GM18511 (cell line): Measurements from ENCODE around the gene ALLC.

ENCODE experiments used
- ATAC-seq: cut with Tn5 transposase; IDR thresholded peaks from one replicate; pipeline ENCODE4 v1.9.1; 2021; ENCODE audit warnings: mild to moderate bottlenecking, moderate library complexity; ENCODE audit not compliant: unreplicated experiment

The ALLC gene

GRCh38 chr2:3742743-3743508 lies 84.9 kb downstream of the ALLC start:
- no peak for ATAC-seq

GRCh38 chr2:3743951-3744555 lies 86.1 kb downstream of the ALLC start:
- no peak for ATAC-seq

DNA sequence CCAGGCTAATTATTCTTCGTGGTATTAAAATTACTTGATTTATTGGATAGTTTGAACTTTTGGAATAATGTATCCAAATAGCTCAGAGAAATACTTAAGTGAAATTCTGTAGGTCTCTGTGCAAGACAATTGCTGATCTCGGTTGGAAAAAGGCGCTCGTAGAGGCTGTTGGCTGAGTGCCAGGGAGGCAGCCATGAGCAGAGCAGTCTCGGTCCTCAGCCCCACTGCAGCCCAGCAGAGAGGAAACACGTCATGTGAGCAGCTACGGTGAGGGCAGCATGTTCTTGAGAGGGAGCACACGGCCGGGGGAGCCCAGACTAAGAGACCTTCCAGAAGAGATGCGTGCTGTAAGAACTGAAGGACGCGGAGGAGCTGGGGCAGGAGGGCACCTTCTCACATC lies 87.9 kb downstream of the ALLC start:
- no peak for ATAC-seq

GRCh38 chr2:3747032-3747654 lies 89.1 kb downstream of the ALLC start:
- no peak for ATAC-seq

GRCh38 chr2:3747826-3748225 lies 89.8 kb downstream of the ALLC start:
- ATAC-seq: no peak

- no peak for ATAC-seq
These were observed 91.2 kb downstream of the ALLC start for GRCh38 chr2:3749201-3749600.

DNA sequence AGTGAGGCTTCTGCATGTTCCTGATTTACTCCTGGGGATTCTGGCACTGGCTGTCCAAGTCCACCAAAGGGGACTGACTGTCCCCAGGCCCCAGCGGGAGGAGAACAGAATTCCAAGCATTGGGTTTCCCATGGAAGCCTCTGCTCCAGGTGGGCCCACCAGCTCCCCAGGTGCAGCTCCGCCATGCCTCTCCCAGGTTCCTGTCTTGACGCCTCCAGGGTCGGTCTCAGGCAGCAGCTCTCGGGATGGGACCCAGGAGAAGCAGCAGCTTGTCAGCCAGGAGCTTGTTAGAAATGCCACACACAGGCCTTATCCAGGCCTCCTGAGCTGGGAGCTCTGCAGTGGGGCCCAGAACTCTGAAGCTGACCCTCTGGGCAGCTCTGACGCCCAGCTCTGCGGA lies 93.3 kb downstream of the ALLC start:
- ATAC-seq: no peak

- no peak for ATAC-seq
These were observed 93.8 kb downstream of the ALLC start for GRCh38 chr2:3751806-3752205.
